ENCODE results near the gene BRIX1.

- peak; percentile 93 for TF ChIP-seq CTCF (conservative IDR thresholded peaks at IDR 0.05; ENCODE audit: low read depth, low read length)
- no peak for TF ChIP-seq EZH2 (IDR thresholded peaks at IDR 0.05; ENCODE audit: low read length, unreplicated experiment)
These were observed 17.1 kb upstream of the BRIX1 start for GRCh38 chr5:34898258-34898895.
